HG03432 (cell line): Measurements from ENCODE around the gene SLCO2A1.

ENCODE experiments used
- ATAC-seq: cut with Tn5 transposase; IDR thresholded peaks from one replicate; pipeline ENCODE4 v1.9.1; 2021; ENCODE audit warnings: mild to moderate bottlenecking, moderate library complexity; ENCODE audit not compliant: unreplicated experiment

The SLCO2A1 gene

DNA sequence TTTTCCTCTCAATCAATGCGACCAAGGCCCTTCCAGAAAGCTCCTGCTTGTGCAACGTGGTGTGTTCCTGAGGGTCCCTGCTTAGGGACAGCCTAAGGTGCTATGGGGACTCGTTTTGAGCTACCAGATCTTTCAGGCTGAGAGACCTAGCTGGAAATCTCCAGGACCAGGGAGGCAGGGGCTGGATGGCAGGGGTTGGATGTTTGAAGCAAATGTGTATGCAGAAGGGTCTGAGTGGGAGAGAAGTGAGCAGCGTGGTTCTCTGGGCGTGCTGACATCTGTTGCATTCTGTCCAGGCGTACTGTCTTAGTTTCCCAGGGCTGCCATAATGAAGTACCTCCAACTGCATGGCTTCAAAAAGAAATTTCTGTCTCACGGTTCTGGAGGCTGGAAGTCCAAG, 31.7 kb upstream of the SLCO2A1 start:
- no peak for ATAC-seq

DNA sequence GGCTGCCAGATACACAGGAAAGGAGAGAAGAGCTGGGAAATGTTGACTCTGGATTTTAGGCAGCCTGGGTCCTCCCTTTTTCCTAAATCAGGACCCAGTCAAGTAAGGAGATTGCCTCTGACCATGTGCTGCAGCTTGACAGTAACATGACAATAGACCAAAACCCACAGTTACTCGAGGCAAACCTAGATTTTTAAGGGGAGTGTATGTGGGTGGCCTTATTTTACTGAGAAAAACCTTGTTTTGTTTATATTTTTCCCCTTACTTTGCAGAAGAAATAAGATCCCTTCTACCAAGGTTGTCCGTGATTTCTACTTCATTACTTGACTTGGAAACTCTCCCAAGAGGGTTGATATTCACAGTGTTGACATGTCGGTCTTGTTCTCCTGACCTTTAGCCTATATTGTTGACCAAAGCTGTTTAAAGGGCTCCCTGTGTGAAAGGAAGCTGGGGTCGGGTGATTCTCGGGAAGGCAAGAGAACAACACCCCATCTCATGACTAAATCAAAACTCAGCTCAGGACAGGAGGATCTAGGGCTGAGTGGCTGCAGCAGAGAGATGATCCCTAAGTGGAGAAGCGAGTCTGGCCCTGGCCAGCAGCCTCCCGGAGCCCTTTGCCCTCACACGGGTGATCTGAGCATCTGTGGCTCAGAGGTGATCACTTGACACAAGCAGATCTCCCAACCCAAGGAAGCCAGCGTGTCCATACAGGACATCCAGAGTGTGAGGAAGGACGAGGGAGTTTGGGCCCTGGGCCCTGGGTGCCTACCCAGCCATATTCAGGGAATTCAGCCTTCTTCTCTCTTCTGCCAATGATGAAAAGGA, 31.0 kb upstream of the SLCO2A1 start:
- no peak for ATAC-seq

DNA sequence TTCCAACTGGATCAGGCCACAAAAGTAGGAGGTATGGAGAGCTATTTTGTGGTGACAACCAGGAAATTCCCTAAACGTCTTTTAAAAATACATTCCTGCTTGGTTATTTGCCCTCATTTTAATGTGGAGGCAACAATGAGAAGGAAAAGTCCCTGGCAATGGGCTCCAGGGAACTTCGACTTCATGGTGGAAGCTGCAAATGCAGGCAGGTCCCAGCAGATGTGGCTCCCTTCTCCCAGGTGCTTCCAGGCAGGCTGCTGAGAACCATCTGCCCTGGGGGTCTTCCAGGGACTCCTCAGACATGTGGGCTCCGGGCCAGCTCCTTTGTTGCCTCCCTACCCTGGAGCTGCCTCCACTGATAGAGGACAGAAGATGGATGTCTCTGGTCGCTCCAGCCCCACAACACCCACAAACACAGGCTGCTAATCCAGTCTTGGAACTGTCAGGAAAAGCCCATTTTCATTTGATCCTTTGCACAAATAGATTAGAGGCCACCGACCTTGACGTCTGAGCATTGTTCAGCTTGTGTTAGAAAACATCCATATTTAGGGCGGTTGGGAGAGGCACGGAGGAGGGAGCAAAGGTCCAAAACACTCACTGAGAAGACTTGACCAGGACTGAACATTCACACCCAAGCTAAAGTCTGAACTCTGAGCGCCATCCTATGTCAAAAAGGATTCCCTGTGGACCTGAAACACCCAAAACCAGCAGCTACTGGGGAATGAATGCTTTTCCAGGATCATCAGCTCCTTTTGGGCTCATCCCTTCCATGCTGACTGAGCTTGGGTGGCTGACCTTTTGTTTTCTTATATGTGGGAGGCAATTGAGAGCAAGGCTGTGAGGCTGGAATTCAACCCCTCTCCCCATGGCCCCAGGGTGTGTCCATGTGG, 30.2 kb upstream of the SLCO2A1 start:
- no peak for ATAC-seq

GRCh38 chr3:134059035-134059601, 29.4 kb upstream of the SLCO2A1 start:
- no peak for ATAC-seq

DNA sequence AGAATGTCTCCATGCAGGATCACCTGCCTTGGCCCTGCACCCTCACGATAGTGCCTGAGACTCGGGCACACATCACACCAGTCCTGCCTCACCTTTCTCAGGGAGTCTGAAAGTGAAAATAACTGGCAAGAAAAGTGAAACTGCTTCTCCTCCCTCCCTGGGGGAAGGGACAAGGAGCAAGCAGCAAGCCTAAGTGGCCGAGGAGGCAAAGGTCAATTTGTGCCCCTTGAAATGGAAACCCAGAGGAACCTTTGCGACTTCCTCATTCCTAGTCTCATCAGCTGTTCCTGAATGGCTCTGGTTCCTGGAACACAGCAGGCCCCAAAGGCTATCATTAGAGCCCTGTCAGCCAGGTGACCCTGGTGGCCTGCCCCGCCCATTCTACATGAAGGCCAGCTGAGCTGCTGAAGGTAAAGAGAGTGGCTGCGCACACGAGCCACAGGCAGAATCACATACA, 28.0 kb upstream of the SLCO2A1 start:
- ATAC-seq = no peak

- no peak for ATAC-seq
These were observed 27.4 kb upstream of the SLCO2A1 start for GRCh38 chr3:134057006-134057653.

GRCh38 chr3:134056464-134056891, 26.8 kb upstream of the SLCO2A1 start:
- no peak for ATAC-seq

GRCh38 chr3:134055661-134056060, 25.9 kb upstream of the SLCO2A1 start:
- ATAC-seq = no peak

GRCh38 chr3:134054881-134055280, 25.2 kb upstream of the SLCO2A1 start:
- ATAC-seq = no peak

DNA sequence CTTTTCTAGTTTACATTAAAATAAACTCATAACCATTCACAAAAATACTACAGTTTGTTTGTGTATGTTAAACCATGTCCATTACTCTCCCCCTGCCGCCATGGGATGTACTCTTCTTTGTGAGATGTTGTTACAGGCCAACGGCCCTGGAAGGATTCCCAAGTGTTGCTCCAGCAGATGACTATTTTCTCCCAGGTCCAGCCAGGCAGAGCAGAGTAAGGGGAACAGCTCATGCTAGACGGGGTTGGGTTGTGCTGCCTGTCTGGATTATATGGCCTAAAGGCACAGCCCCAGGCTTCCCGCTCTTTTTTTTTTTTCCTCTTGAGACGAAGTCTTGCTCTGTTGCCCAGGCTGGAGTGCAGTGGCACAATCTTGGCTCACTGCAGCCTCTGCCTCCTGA, 24.5 kb upstream of the SLCO2A1 start:
- ATAC-seq = no peak

- no peak for ATAC-seq
These were observed 22.6 kb upstream of the SLCO2A1 start for GRCh38 chr3:134052370-134052769.

DNA sequence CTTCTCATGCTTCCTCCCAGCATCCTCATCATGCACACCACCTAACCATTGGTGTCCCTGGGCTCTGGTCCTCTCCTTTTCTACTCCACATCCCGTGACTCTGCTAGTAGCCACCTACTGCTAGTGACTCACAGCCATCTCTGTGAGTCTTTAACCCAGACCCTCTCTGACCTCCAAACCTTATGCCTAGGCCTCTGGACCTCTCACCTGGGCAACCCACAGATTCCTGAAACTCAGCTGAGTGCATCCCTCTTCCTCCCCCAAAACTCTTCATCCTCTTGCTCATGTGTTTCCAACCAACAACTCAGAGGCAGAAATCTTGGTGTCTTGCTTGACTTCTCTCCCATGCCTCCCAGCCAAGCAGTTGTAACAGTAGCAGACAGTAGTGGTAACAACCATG, 20.0 kb upstream of the SLCO2A1 start:
- no peak for ATAC-seq

- ATAC-seq = no peak
These were observed 18.7 kb upstream of the SLCO2A1 start for GRCh38 chr3:134048278-134048996.

DNA sequence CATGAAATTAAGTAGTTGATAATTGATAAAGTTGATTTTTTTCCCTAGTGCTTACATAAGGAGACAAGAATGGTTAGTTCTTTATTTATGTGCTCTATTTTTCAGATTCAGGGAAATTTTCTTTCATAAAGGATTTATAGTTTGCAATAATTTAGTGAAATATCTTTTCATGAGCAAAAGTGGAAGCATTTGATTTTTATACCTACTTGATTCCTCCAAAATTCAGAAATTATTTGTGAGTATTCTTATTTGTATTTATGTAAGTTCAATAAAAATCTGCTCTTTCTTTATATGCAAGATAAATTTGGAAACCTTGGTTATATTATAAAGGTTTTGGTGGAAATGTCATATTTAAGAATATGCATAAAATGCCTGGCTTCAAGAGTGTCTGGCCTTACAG, 14.7 kb upstream of the SLCO2A1 start:
- no peak for ATAC-seq

GRCh38 chr3:134040066-134040465, 10.3 kb upstream of the SLCO2A1 start:
- no peak for ATAC-seq

- no peak for ATAC-seq
These were observed 9.6 kb upstream of the SLCO2A1 start for GRCh38 chr3:134039161-134039862.

DNA sequence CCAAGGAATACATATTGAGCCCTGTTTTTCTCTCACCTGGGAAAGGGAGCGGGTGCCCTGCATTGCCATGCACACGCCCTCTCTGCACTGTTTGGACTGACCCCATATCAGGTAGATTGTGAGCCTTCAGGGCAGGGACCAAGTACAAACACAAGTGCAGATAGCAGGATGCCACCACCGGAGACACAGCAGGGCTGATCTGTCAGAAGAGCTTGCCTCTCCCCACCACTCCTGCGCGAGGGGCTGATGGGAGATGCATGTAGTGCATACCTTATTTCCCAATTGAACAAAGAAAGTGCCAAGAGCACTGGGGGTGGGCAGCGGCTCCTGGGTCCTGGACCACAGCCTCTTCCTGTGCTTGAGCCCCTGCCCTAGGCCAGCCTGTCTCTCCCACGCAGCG, 9.0 kb upstream of the SLCO2A1 start:
- no peak for ATAC-seq

- no peak for ATAC-seq
These were observed 8.4 kb upstream of the SLCO2A1 start for GRCh38 chr3:134038071-134038491.

DNA sequence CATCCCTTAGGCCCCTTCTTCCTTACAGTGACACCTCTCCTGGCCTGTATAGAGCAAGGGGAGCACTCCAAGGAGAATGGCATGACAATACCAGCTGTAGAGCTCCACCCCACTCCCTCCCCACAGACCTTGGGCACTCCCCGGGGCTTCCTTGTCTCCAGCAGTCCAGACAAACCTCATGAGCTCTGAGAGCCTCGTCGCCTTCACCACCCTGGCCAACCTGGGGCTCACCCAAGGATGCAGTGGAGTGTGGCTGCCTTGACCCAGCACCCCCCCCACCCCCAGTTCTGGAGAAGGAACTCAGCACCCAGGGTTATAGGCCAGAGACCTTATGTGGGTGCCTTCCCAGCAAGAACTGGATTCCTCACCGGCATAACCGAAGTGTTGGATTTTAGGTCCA, 7.4 kb upstream of the SLCO2A1 start:
- ATAC-seq = no peak

DNA sequence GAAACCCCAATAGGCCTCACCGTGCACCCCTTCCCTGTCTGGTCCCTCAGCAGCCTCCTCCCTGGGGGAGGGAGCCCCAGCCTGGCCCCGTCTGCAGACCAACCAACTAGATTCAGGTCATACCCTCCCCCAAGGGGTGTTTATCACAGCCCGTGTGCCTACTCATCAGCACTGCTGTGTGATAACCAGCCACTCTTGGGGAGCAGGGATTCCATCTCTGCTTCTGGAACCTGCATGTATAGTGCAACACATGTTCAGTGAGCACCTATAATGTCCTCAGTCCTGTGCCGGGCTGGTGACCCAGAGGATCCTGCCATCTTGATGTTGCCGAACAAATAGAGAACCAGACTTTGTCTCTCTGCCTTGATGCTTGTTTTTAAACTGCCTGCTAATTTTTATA, 6.6 kb upstream of the SLCO2A1 start:
- no peak for ATAC-seq
